Jurkat, Clone E6-1 (cell line): ENCODE results near the gene HCAR1.
"Not testable (repeated sequence)": the region's sequence is repeated elsewhere in the genome, so short reads cannot be mapped to it uniquely, and the experiment has no call there.

Experiments
- DNase-seq: peaks from one replicate; pipeline ENCODE4 v3.0.0-alpha.2; 2011; ENCODE audit warnings: low read depth, low spot score
- H3K4me3 ChIP-seq: 2 replicates; pipeline ENCODE4 v1.5.1; 2011; ENCODE audit warnings: mild to moderate bottlenecking, low read length, control low read depth, moderate library complexity

Gene HCAR1

DNA sequence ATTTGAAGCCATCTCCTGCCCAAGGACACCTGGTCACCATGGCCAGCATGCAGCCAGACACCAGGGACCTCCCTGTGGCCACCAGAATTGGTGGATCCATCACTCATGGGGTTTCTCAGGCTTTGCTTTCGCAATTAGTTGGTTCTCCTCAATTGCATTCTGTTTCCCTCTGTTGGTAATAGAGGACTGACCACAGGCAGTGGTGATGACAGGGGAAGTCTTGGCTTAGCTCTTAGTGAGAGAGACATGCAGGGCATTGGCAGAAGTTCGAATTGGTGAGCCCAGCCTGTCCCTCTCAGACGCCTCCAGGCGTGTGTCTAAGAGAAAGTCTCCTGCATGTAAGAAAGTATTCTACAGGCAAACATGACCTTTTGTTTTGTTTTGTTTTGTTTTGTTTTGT lies 48.8 kb downstream of the HCAR1 start:
- H3K4me3 ChIP-seq = no peak overlapping the region
- no peak for DNase-seq

DNA sequence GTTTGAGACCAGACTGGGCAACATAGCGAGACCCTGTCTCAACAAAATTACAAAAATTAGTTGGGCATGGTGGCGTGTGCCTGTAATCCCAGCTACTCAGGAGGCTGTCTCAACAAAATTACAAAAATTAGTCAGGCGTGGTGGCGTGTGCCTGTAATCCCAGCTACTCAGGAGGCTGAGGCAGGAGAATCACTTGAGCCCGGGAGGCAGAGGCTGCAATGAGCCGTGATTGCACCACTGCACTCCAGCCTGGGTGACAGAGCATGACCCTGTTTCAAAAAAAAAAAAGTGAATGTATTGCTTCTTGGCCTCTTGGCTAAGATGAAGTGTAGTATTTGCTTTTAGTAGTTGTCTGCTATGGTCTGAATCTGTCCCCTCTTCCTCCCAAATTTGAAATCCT lies 49.7 kb downstream of the HCAR1 start:
- DNase-seq, H3K4me3 ChIP-seq: not testable (repeated sequence)

DNA sequence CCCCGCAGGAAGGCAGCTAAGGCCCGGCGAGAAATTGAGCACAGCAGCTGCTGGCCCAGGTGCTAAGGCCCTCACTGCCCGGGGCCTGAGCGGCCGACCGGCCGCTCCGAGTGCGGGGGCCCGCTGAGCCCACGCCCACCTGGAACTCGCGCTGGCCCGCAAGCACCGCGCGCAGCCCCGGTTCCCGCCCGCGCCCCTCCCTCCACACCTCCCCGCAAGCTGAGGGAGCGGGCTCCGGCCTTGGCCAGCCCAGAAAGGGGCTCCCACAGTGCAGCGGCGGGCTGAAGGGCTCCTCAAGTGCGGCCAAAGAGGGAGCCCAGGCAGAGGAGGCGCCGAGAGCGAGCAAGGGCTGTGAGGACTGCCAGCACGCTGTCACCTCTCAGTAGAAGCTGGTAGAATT lies 53.9 kb downstream of the HCAR1 start:
- DNase-seq, H3K4me3 ChIP-seq: not testable (repeated sequence)
